ENCODE results near the gene PACSIN3.

Gene PACSIN3

DNA sequence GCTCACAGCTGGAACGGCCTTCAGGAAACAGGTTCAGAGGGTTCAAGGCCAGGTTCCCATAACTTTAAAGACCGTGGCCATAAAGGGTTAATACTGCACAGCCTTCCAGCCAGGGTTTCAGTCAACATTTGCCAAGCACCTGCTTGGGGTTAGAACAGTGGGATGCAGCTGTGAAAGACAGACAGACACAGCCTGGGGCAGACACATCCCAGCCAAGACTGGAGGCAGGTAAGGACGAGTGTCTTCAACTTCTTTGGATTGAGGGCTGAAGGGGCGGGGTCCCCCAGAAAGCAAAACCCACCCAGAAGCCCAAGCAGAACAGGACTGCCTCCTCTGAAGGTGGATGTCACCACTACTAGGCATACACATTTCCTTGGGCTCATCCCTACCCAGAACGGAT is 23.8 kb downstream of the PACSIN3 start:
- Histone ChIP-seq H2AFZ (ENCODE audit: low read length) (no peak overlapping the region), H4K20me1 (ENCODE audit: insufficient read depth, low read length) (no peaks in the 10 kb centered on the region), H3K4me1 (ENCODE audit: insufficient read depth, low read length, severe bottlenecking) (no peaks in the 10 kb centered on the region), H3K9me2 (ENCODE audit: low read depth, low read length) (no peaks in the 10 kb centered on the region), H3K27ac (ENCODE audit: low read depth, low read length, poor library complexity, severe bottlenecking) (peak overlapping the region; percentile 9), H3K27me3 (ENCODE audit: insufficient read depth, low read length) (no peaks in the 10 kb centered on the region), H3F3A (ENCODE audit: insufficient read depth, low read length) (no peaks in the 10 kb centered on the region), H3K79me2 (ENCODE audit: insufficient read depth, low read length) (no peaks in the 10 kb centered on the region), H3K36me3 (ENCODE audit: insufficient read depth, low read length) (peaks cover 62% of the 10 kb centered on the region), H3K4me2 (ENCODE audit: low read length) (no peak overlapping the region), H3K9ac (ENCODE audit: low read length) (no peak overlapping the region), H3K9me3 (ENCODE audit: low read length) (no peaks in the 10 kb centered on the region), H3K4me3 (ENCODE audit: low read depth, low read length, poor library complexity, severe bottlenecking) (no peak overlapping the region)
- TF ChIP-seq EZH2 (IDR thresholded peaks at IDR 0.05; ENCODE audit: borderline replicate concordance, low read length), result no peak
- TF ChIP-seq, protein P1, sequence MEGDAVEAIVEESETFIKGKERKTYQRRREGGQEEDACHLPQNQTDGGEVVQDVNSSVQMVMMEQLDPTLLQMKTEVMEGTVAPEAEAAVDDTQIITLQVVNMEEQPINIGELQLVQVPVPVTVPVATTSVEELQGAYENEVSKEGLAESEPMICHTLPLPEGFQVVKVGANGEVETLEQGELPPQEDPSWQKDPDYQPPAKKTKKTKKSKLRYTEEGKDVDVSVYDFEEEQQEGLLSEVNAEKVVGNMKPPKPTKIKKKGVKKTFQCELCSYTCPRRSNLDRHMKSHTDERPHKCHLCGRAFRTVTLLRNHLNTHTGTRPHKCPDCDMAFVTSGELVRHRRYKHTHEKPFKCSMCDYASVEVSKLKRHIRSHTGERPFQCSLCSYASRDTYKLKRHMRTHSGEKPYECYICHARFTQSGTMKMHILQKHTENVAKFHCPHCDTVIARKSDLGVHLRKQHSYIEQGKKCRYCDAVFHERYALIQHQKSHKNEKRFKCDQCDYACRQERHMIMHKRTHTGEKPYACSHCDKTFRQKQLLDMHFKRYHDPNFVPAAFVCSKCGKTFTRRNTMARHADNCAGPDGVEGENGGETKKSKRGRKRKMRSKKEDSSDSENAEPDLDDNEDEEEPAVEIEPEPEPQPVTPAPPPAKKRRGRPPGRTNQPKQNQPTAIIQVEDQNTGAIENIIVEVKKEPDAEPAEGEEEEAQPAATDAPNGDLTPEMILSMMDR (IDR thresholded peaks at IDR 0.05; ENCODE audit: low read length), result no peak

DNA sequence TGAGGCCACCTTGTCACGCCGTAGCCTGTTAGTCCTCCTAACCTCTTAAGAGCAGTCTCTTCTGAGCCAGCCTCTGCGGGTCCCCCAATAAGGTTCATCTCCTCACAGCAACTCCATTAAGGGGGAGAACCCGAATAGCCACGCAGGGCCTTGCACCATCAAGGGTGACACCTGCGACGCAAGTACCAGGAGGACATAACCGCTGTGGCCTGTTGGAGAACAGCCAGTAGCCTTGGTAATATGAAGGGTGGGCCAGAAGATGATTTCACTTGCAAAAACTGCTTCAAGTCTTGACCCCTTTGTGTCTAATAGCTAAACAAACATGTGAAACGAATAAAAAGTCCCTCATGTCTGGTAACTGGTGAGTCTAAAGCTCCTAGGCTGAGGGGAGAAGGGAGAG is 24.3 kb downstream of the PACSIN3 start:
- Histone ChIP-seq H3K4me2 (ENCODE audit: low read length) (no peak overlapping the region), H3K9me2 (ENCODE audit: low read depth, low read length) (no peaks in the 10 kb centered on the region), H3K9ac (ENCODE audit: low read length) (no peak overlapping the region), H3K4me3 (ENCODE audit: low read depth, low read length, poor library complexity, severe bottlenecking) (no peak overlapping the region), H3F3A (ENCODE audit: insufficient read depth, low read length) (no peaks in the 10 kb centered on the region), H3K4me1 (ENCODE audit: insufficient read depth, low read length, severe bottlenecking) (no peaks in the 10 kb centered on the region), H2AFZ (ENCODE audit: low read length) (no peak overlapping the region), H3K9me3 (ENCODE audit: low read length) (no peaks in the 10 kb centered on the region), H3K79me2 (ENCODE audit: insufficient read depth, low read length) (no peaks in the 10 kb centered on the region), H4K20me1 (ENCODE audit: insufficient read depth, low read length) (no peaks in the 10 kb centered on the region), H3K27me3 (ENCODE audit: insufficient read depth, low read length) (no peaks in the 10 kb centered on the region), H3K36me3 (ENCODE audit: insufficient read depth, low read length) (peaks cover 56% of the 10 kb centered on the region), H3K27ac (ENCODE audit: low read depth, low read length, poor library complexity, severe bottlenecking) (peak overlapping the region; percentile 9)
- no peak for TF ChIP-seq EZH2 (IDR thresholded peaks at IDR 0.05; ENCODE audit: borderline replicate concordance, low read length)
- TF ChIP-seq, protein P1 (IDR thresholded peaks at IDR 0.05; ENCODE audit: low read length), result no peak

DNA sequence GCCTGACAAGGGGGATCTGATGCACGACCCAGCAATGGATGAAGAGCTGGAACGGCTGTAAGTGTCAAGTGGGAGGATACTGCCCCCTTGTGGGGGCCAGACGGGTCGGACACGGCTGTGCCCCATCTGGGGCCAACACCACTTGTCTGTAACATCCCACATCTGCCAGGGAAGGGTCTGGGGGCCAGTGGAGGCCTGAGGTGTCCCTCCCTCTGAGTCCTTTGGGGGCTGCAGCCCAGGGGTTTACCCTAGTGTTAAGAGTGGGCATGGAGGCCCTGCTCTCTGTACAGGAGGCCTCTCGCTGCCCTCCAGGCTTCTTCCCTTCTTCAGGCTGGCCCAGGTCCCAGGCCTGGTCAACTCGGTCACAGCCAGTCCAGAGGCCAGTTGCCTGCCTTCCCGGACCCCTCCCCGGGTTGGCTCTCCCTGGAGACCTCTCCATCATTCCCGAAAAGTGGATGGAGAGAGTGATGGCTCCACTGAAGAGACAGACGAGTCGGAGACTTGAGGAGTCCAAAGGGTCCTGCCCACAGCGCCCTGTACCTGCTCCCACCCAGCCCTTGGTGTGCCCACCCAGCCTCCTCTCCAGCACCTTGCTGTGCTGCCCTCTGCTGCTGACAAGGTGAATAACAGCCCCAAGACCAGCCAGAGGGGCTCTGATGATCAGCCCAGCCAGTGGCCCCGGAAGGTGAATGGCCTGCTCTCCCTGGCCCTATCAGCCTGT is 24.9 kb downstream of the PACSIN3 start:
- Histone ChIP-seq H2AFZ (ENCODE audit: low read length) (no peak overlapping the region), H3K4me2 (ENCODE audit: low read length) (no peak overlapping the region), H3K9ac (ENCODE audit: low read length) (no peak overlapping the region), H4K20me1 (ENCODE audit: insufficient read depth, low read length) (no peaks in the 10 kb centered on the region), H3K36me3 (ENCODE audit: insufficient read depth, low read length) (peaks cover 54% of the 10 kb centered on the region), H3K27ac (ENCODE audit: low read depth, low read length, poor library complexity, severe bottlenecking) (peak overlapping the region; percentile 9), H3K4me3 (ENCODE audit: low read depth, low read length, poor library complexity, severe bottlenecking) (no peak overlapping the region), H3K4me1 (ENCODE audit: insufficient read depth, low read length, severe bottlenecking) (peaks cover 2% of the 10 kb centered on the region), H3K79me2 (ENCODE audit: insufficient read depth, low read length) (no peaks in the 10 kb centered on the region), H3F3A (ENCODE audit: insufficient read depth, low read length) (no peaks in the 10 kb centered on the region), H3K27me3 (ENCODE audit: insufficient read depth, low read length) (no peaks in the 10 kb centered on the region), H3K9me3 (ENCODE audit: low read length) (no peaks in the 10 kb centered on the region), H3K9me2 (ENCODE audit: low read depth, low read length) (no peaks in the 10 kb centered on the region)
- TF ChIP-seq, protein P1 (IDR thresholded peaks at IDR 0.05; ENCODE audit: low read length), result peak; percentile 69
- TF ChIP-seq EZH2 (IDR thresholded peaks at IDR 0.05; ENCODE audit: borderline replicate concordance, low read length), result no peak

Data from OCI-LY1 (cell line).